ENCODE results near the gene KCNE2.
"Not testable (repeated sequence)": the region's sequence is repeated elsewhere in the genome, so short reads cannot be mapped to it uniquely, and the experiment has no call there.

The KCNE2 gene

DNA sequence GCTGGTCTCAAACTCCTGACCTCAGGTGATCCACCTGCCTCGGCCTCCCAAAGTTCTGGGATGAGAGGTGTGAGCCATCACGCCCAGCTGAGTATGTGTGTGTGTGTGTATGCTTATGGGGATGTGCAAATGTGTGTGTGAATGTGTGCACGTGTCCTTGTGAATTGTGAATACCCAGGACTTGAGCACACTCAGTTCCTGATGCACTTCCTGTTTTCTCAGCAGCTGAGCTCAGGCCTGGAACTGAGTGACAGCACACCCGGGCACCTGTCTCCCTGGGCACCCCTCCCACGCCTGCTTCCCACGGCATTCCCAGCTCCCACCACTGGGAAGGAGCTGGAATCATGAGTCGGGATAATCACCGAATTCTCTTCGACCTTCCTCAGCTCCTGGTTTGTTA is 43.5 kb downstream of the KCNE2 start:
- not testable (repeated sequence) for DNase-seq (ENCODE audit: low spot score)

DNA sequence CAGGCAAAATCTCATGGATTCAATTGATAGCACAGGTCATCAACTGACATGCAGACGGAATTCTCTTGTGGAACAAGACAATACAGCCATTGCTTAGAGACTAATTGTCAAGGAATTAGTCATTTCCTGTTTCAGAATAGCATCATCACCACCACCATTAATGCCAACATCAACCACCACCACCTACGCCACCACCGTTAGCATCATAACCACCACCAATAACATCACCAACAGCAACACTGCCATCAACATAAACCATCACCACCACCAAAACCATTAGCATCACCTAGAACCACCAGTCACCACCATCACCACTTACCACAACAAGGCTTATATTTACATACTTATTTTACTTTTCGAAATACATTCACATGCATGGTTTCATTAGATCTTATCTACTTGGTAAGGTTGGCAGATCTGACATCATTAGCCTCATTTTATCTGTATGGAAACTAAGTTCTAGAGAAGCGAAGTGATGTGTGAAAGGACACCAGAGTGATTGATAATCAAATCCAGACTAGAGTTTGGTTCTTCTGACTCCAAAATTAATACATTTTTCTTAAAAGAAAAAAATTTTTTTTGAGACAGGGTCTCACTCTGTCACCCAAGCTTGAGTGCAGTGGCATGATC is 53.8 kb downstream of the KCNE2 start:
- not testable (repeated sequence) for DNase-seq (ENCODE audit: low spot score)
